H1 (cell line): ENCODE results near the gene CDR2. TPM values are rescaled to one million over a fixed set of nuclear protein-coding genes. Genes with fewer than 3 reads are reported as not detected.

Source experiments
- CTCF ChIA-PET: fragments of 300-600 bp; sonication (Branson Sonifier 250); formaldehyde crosslinking; loops from one replicate; lab custom pipeline; 2021; ENCODE audit not compliant: partially characterized antibody; lab: Charles Lee
- POLR2A ChIA-PET: fragments of 300-600 bp; sonication (Branson Sonifier 250); formaldehyde crosslinking; loops from one replicate; lab custom pipeline; 2021; ENCODE audit warnings: inconsistent platforms; ENCODE audit not compliant: partially characterized antibody; lab: Charles Lee
- DNase-seq, 2 experiments: peaks; one replicate each; pipeline versions ENCODE4 v3.0.0 to v3.0.0-alpha.2; 2010 to 2022; ENCODE audit warnings: low spot score in 2 of 2, low read depth in 1 of 2, mixed read lengths in 1 of 2
- FAIRE-seq: peaks from 2 replicates; lab custom pipeline; 2011; peaks lifted over from hg19 to GRCh38; lab: Jason Lieb, UNC
- H2AFZ ChIP-seq: 2 replicates; pipeline ENCODE4 v1.8.1; 2012; ENCODE audit warnings: low read length, inconsistent platforms
- H2AK5ac ChIP-seq: 2 replicates; pipeline ENCODE4 v1.6.1; 2013; ENCODE audit warnings: low read depth, low read length
- H2BK120ac ChIP-seq: replicated peaks from 2 replicates; pipeline ENCODE3; 2013; ENCODE audit warnings: low read depth, low read length, inconsistent platforms
- H2BK12ac ChIP-seq: 2 replicates; pipeline ENCODE4 v1.6.1; 2013; ENCODE audit warnings: low read depth, low read length
- H2BK15ac ChIP-seq: 2 replicates; pipeline ENCODE4 v1.6.1; 2013; ENCODE audit warnings: low read length
- H2BK20ac ChIP-seq: 2 replicates; pipeline ENCODE4 v1.6.1; 2013; ENCODE audit warnings: low read length
- H2BK5ac ChIP-seq: 2 replicates; pipeline ENCODE4 v1.6.1; 2013; ENCODE audit warnings: low read depth, low read length
- H3K14ac ChIP-seq: 2 replicates; pipeline ENCODE4 v1.6.1; 2013; ENCODE audit warnings: inconsistent platforms; ENCODE audit not compliant: insufficient read length
- H3K18ac ChIP-seq: 2 replicates; pipeline ENCODE4 v1.6.1; 2013; ENCODE audit warnings: low read length; ENCODE audit errors: extremely low read depth
- H3K23ac ChIP-seq: 2 replicates; pipeline ENCODE4 v1.6.1; 2013; ENCODE audit warnings: inconsistent platforms; ENCODE audit not compliant: insufficient read length
- H3K23me2 ChIP-seq: 2 replicates; pipeline ENCODE4 v1.6.1; 2013; ENCODE audit warnings: low read depth, low read length
- H3K27ac ChIP-seq: 2 replicates; pipeline ENCODE4 v1.6.1; 2011; ENCODE audit warnings: low read depth, low read length, inconsistent platforms
- H3K27me3 ChIP-seq, 4 experiments: replicated peaks in 1 of 4; 1 replicate in 1 of 4; 2 replicates in 3 of 4; pipeline versions ENCODE4 v1.6.1 to v1.8.1; 2011 to 2013; ENCODE audit warnings: low read length in 3 of 4, mild to moderate bottlenecking in 3 of 4, inconsistent platforms in 2 of 4, mixed read lengths in 2 of 4, moderate library complexity in 1 of 4; ENCODE audit not compliant: control insufficient read depth in 3 of 4, insufficient read depth in 3 of 4; ENCODE audit errors: extremely low read depth in 1 of 4
- H3K36me3 ChIP-seq, 4 experiments: 2 replicates each; pipeline versions ENCODE4 v1.6.1 to v1.8.1; 2011 to 2013; ENCODE audit warnings: mild to moderate bottlenecking in 4 of 4, low read length in 3 of 4, moderate library complexity in 2 of 4, control low read depth in 1 of 4, inconsistent platforms in 1 of 4; ENCODE audit not compliant: insufficient read depth in 4 of 4, control insufficient read depth in 2 of 4
- H3K4ac ChIP-seq: replicated peaks from 2 replicates; pipeline ENCODE3; 2013; ENCODE audit warnings: low read length, low read depth, mixed read lengths, inconsistent platforms; ENCODE audit not compliant: insufficient read length
- H3K4me1 ChIP-seq, 4 experiments: replicated peaks in 1 of 4; 1 replicate in 1 of 4; 2 replicates in 3 of 4; pipeline versions ENCODE4 v1.6.1 to v1.8.1; 2011 to 2013; ENCODE audit warnings: low read length in 3 of 4, inconsistent platforms in 2 of 4, mixed read lengths in 1 of 4; ENCODE audit not compliant: insufficient read depth in 4 of 4, control insufficient read depth in 3 of 4
- H3K4me2 ChIP-seq, 2 experiments: 2 replicates each; pipeline versions ENCODE4 v1.6.1 to v1.8.1; 2011 to 2013; ENCODE audit warnings: low read depth in 2 of 2, low read length in 2 of 2, control low read depth in 1 of 2, inconsistent platforms in 1 of 2, mild to moderate bottlenecking in 1 of 2; ENCODE audit not compliant: insufficient read depth in 1 of 2
- H3K4me3 ChIP-seq, 4 experiments: fragments of 200-600, 300-600 bp in 1 of 4; sonication (generic), shearing (Covaris generic), sonication (Bioruptor Twin) in 1 of 4; 2 replicates each; pipeline versions ENCODE4 v1.5.1 to v1.8.1; 2011 to 2016; ENCODE audit warnings: low read length in 4 of 4, low read depth in 3 of 4, control low read depth in 2 of 4, inconsistent platforms in 2 of 4, mild to moderate bottlenecking in 2 of 4, mixed read lengths in 1 of 4, moderate library complexity in 1 of 4; ENCODE audit not compliant: insufficient read depth in 2 of 4; ENCODE audit errors: extremely low read depth in 1 of 4
- H3K56ac ChIP-seq: replicated peaks from 2 replicates; pipeline ENCODE3; 2013; ENCODE audit warnings: low read depth, mild to moderate bottlenecking, mixed read lengths, low read length, inconsistent platforms; ENCODE audit not compliant: insufficient read length
- H3K79me1 ChIP-seq: 2 replicates; pipeline ENCODE4 v1.6.1; 2013; ENCODE audit warnings: low read depth, low read length, control low read depth
- H3K79me2 ChIP-seq, 2 experiments: 2 replicates each; pipeline versions ENCODE4 v1.6.1 to v1.8.1; 2012 to 2013; ENCODE audit warnings: low read length in 2 of 2, mild to moderate bottlenecking in 2 of 2, inconsistent platforms in 1 of 2; ENCODE audit not compliant: insufficient read depth in 2 of 2, control insufficient read depth in 1 of 2
- H3K9ac ChIP-seq, 4 experiments: replicated peaks in 1 of 4; 1 replicate in 1 of 4; 2 replicates in 3 of 4; pipeline versions ENCODE4 v1.6.1 to v1.8.1; 2011 to 2013; ENCODE audit warnings: low read depth in 3 of 4, low read length in 3 of 4, control low read depth in 2 of 4, mild to moderate bottlenecking in 2 of 4, moderate library complexity in 2 of 4, inconsistent platforms in 1 of 4; ENCODE audit errors: extremely low read depth in 1 of 4
- H3K9me3 ChIP-seq, 2 experiments: 2 replicates each; pipeline versions ENCODE4 v1.6.1 to v1.8.1; 2012 to 2013; ENCODE audit warnings: mild to moderate bottlenecking in 2 of 2, moderate library complexity in 2 of 2, control low read depth in 1 of 2, inconsistent platforms in 1 of 2, low read depth in 1 of 2, low read length in 1 of 2, mixed read lengths in 1 of 2; ENCODE audit not compliant: insufficient read depth in 2 of 2
- H4K20me1 ChIP-seq, 2 experiments: replicated peaks in 1 of 2; 2 replicates each; pipeline versions ENCODE3 to v1.8.1; 2011 to 2013; ENCODE audit warnings: inconsistent platforms in 2 of 2, low read length in 2 of 2, mild to moderate bottlenecking in 1 of 2; ENCODE audit not compliant: insufficient read depth in 2 of 2, control insufficient read depth in 1 of 2
- H4K5ac ChIP-seq: 2 replicates; pipeline ENCODE4 v1.6.1; 2013; ENCODE audit warnings: low read length, low read depth, mixed read lengths, inconsistent platforms; ENCODE audit not compliant: insufficient read length
- H4K8ac ChIP-seq: 2 replicates; pipeline ENCODE4 v1.8.0; 2013; ENCODE audit warnings: mild to moderate bottlenecking, moderate library complexity, low read length, inconsistent platforms; ENCODE audit not compliant: insufficient read depth; ENCODE audit errors: extremely low read depth
- H4K91ac ChIP-seq: replicated peaks from 2 replicates; pipeline ENCODE3; 2013; ENCODE audit warnings: low read length, mixed read lengths, inconsistent platforms; ENCODE audit not compliant: insufficient read length
- E2F6 ChIP-seq: IDR thresholded peaks from 2 replicates; pipeline ENCODE4 v1.6.1; 2012; ENCODE audit warnings: inconsistent platforms
- FOSL1 ChIP-seq: IDR thresholded peaks from 2 replicates; pipeline ENCODE4 v1.6.1; 2011; ENCODE audit warnings: mild to moderate bottlenecking, low read depth, low read length, moderate library complexity; ENCODE audit not compliant: insufficient read depth
- GABPA ChIP-seq: IDR thresholded peaks from 2 replicates; pipeline ENCODE4 v1.6.1; 2011; ENCODE audit warnings: mild to moderate bottlenecking, low read length, moderate library complexity, borderline replicate concordance; ENCODE audit not compliant: insufficient read depth
- KDM4A ChIP-seq: IDR thresholded peaks from one replicate; pipeline ENCODE4 v1.7.1; 2012; ENCODE audit warnings: low read depth, mild to moderate bottlenecking, moderate library complexity, low read length, inconsistent platforms; ENCODE audit not compliant: severe bottlenecking
- KDM5A ChIP-seq: fragments of 200-600 bp; IDR thresholded peaks from 2 replicates; pipeline ENCODE4 v1.7.1; 2012; ENCODE audit warnings: mild to moderate bottlenecking, low read length, inconsistent platforms, mixed read lengths
- RBBP5 ChIP-seq: IDR thresholded peaks from 2 replicates; pipeline ENCODE4 v1.7.1; 2012; ENCODE audit warnings: low read depth, mild to moderate bottlenecking, inconsistent platforms, low read length, moderate library complexity, borderline replicate concordance
- SAP30 ChIP-seq: fragments of 300-600 bp; sonication (generic); IDR thresholded peaks from 2 replicates; pipeline ENCODE4 v1.7.1; 2012; ENCODE audit warnings: low read length, moderate library complexity, mild to moderate bottlenecking, inconsistent platforms; ENCODE audit not compliant: insufficient read depth, insufficient replicate concordance
- SIN3A ChIP-seq, 2 experiments: IDR thresholded peaks in 1 of 2; conservative IDR thresholded peaks in 1 of 2; 2 replicates each; pipeline ENCODE4 v1.6.1; 2011 to 2012; ENCODE audit warnings: low read length in 2 of 2, improper control_type of control experiment in 1 of 2, low read depth in 1 of 2, mild to moderate bottlenecking in 1 of 2
- YY1 ChIP-seq: IDR thresholded peaks from 2 replicates; pipeline ENCODE4 v1.6.1; 2011; ENCODE audit warnings: low read depth, mild to moderate bottlenecking, low read length
- WGBS, 2 experiments: shearing (Covaris generic) in 1 of 2; methylation state at CpG; one replicate each; pipeline versions ENCODE4 v1.1.6 to v1.1.7; 2013 to 2015; ENCODE audit warnings: low lambda C conversion rate in 2 of 2, mixed read lengths in 2 of 2, inconsistent platforms in 1 of 2, low coverage in 1 of 2, missing lambda C conversion rate in 1 of 2; ENCODE audit not compliant: insufficient replicate concordance in 2 of 2, insufficient coverage in 1 of 2, insufficient read length in 1 of 2; ENCODE audit errors: extremely low coverage in 1 of 2, missing lambda C conversion rate in 1 of 2; 5-methylcytosine and 5-hydroxymethylcytosine counted together
- polyA plus RNA-seq, 7 experiments: library from polyadenylated mRNA; depleted of rRNA in 3 of 7; stranded (reverse) in 5 of 7; unstranded in 2 of 7; fragments of >200 nt in 5 of 7; fragments of 200-250 nt in 2 of 7; gene quantifications; 1 replicate in 5 of 7; 2 replicates in 1 of 7; 4 replicates in 1 of 7; pipeline versions ENCODE4 v1.2.1 to v1.2.3, GENCODE V29; 2011 to 2013; ENCODE audit warnings: missing spikeins in 2 of 7, mixed read lengths in 2 of 7
- total RNA-seq: library from RNA; stranded (reverse); fragmentation: NEBNext Ultra II Directional; extraction: Animal tissue kit (Norgen Biotek cat#: 25700); gene quantifications from 2 replicates; pipeline ENCODE4 v1.2.1, GENCODE V29; 2021

CDR2 gene
- total and polyA plus RNA-seq, 2 of the 8 experiments (the other 6 are each of a cell fraction or from before 2014, with no cell fraction given) = 16.3 to 34.9 TPM

- Histone ChIP-seq H3K4ac (peak overlapping the region; percentile 75), H4K91ac (peak overlapping the region; percentile 71), H3K23me2 (peaks cover 13% of the 10 kb centered on the region), H2BK12ac (no peak overlapping the region), H4K5ac (no peak overlapping the region), H3K36me3 (no peaks in the 10 kb centered on the region; a peak in 1 of 8 replicates), H4K20me1 (peaks cover 0 to 13% of the 10 kb centered on the region in 2 experiments), H3K9ac (peak overlapping the region; percentile 69 to 72 (median 70)), H3K4me2 (peak overlapping the region; percentile 78 to 92), H3K4me3 (peak overlapping the region; percentile 86 to 93 (median 87)), H3K79me1 (peaks cover 13% of the 10 kb centered on the region), H2BK120ac (no peak overlapping the region), H3K14ac (no peak overlapping the region), H3K79me2 (peaks cover 10 to 46% of the 10 kb centered on the region in 2 experiments), H3K27ac (peak overlapping the region; percentile 77; the same call in 1 of the 2 replicates), H2BK5ac (0 out of 2 replicates have a peak overlapping the region, but pooled peaks have one; percentile 5), H3K18ac (no peak overlapping the region), H3K23ac (no peak overlapping the region), H3K4me1 (peaks cover 0 to 7% (median 7%) of the 10 kb centered on the region in 4 experiments; a peak in 5 of 7 replicates), H3K9me3 (no peaks in the 10 kb centered on the region), H2BK15ac (no peak overlapping the region), H3K27me3 (no peaks in the 10 kb centered on the region; a peak in 4 of 7 replicates), H4K8ac (peak overlapping the region; percentile 94; the same call in 1 of the 2 replicates), H2AFZ (no peak overlapping the region; the same call in 1 of the 2 replicates), H3K56ac (peak overlapping the region; percentile 34), H2AK5ac (no peak overlapping the region), H2BK20ac (no peak overlapping the region)
- WGBS, 2 experiments = 1% methylated on average over 34 of the region's 51 CpGs; no CpG with 5 or more reads in 1 of the 2 experiments
- CTCF ChIA-PET = interaction anchor here (0.6 to 1.8 kb wide), 3 partner anchors 14 to 1197 kb away, joined by 3 to 5 read pairs (median 4); no protein-coding TSS in a partner anchor
- DNase-seq (no peak), FAIRE-seq (no peak)
- POLR2A ChIA-PET = interaction anchor here (0.7 to 1.6 kb wide), 10 partner anchors 10 to 64 kb away, joined by 3 to 10 read pairs (median 4); no protein-coding TSS in a partner anchor
- no peak for TF ChIP-seq SAP30
- peak; percentile 37; the same call in 1 of the 2 replicates for TF ChIP-seq E2F6
- peak in 1 of 2 experiments; percentile 48; a peak in 1 of 4 replicates for TF ChIP-seq SIN3A (conservative IDR thresholded peaks at IDR 0.05 in 1 of 2, IDR thresholded peaks at IDR 0.05 in 1 of 2; ENCODE audit: low read depth in 1 of 2, low read length in 2 of 2)
- no peak for TF ChIP-seq FOSL1
- TF ChIP-seq YY1 = no peak
- TF ChIP-seq KDM4A = peak; percentile 60
- no peak for TF ChIP-seq KDM5A
- peak; percentile 59; the same call in 1 of the 2 replicates for TF ChIP-seq RBBP5
- no peak for TF ChIP-seq GABPA
Observed at GRCh38 chr16:22373662-22374310, 633 bp downstream of the CDR2 start.
